ENCODE measurements around the gene WNK4.

WNK4 gene

DNA sequence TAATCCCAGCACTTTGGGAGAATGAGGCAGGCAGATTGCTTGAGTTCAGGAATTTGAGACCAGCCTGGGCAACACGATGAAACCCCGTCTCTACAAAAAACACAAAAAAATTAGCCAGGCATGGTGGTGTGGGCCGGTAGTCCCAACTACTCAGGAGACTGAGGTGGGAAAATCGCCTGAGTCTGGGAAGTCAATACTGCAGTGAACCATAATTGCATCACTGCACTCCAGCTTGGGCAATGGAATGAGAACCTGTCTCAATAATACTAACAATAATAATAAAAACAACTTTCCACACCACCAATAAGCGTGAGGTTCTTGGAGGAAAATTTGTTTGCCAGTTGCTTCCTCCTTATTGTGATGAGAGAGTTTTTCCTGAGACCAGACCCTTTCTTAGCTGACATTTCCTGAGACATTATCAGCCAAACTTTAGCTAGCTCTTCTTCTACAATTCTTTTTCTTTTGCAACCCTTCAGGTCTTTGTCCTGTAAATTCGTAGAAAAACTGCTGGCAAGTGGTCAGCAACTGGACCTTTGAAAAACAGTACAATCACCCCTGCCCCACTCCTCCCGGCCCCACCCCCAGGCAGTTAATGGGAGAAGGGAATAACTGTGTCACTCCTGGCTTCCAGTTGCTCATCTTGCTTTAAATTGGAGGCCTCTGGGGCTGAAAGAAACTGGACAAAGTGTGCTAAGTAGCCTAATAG, 32.1 kb upstream of the WNK4 start:
- H3K4me3 ChIP-seq (ENCODE audit: low read length), result no peak overlapping the region
- TF ChIP-seq, protein P1, sequence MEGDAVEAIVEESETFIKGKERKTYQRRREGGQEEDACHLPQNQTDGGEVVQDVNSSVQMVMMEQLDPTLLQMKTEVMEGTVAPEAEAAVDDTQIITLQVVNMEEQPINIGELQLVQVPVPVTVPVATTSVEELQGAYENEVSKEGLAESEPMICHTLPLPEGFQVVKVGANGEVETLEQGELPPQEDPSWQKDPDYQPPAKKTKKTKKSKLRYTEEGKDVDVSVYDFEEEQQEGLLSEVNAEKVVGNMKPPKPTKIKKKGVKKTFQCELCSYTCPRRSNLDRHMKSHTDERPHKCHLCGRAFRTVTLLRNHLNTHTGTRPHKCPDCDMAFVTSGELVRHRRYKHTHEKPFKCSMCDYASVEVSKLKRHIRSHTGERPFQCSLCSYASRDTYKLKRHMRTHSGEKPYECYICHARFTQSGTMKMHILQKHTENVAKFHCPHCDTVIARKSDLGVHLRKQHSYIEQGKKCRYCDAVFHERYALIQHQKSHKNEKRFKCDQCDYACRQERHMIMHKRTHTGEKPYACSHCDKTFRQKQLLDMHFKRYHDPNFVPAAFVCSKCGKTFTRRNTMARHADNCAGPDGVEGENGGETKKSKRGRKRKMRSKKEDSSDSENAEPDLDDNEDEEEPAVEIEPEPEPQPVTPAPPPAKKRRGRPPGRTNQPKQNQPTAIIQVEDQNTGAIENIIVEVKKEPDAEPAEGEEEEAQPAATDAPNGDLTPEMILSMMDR (conservative IDR thresholded peaks at IDR 0.05; ENCODE audit: low read depth, low read length), result no peak
- no peak for DNase-seq (ENCODE audit: low read depth)

DNA sequence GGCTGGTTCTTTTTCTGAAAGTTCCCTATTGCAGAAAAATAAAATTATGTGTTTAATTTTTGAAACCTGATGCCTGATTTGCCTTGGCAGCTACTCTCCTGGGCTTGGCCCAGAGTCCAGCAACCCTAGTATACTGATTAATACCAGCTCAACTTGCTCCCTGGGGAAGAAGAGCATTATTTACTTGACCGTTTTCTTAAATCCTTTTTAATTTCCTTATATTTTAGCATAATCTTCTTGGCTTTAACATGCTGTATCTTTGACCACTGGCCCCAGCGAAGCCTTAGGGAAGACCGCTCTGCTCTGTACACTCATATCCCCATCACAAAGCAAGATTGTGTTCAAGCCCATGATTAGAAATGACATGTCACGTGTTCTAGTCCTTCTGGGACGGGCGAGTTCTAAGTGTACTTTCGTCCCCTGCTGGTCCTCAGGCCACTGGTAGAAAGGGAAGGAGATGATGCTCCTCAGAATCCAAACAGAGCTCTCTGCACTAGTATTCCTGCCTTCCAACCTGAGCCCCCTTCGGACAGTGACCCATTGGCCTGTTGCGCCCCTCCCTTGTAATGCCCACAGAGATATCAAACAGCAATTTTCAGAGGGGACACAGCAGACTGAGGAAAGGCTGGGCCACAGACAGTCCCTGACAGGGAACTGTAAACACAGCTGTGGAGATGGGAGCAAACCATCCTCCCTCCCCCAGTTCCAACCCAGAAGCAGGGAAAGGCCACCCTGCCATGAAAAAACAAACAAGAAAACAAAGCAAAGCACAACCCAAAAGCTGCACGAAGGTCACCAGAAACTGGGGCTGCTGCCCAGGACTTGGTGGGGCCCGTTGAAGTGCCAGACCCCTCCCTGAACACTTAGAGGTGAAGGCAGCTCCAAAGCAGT, 31.3 kb upstream of the WNK4 start:
- no peak for DNase-seq (ENCODE audit: low read depth)

DNA sequence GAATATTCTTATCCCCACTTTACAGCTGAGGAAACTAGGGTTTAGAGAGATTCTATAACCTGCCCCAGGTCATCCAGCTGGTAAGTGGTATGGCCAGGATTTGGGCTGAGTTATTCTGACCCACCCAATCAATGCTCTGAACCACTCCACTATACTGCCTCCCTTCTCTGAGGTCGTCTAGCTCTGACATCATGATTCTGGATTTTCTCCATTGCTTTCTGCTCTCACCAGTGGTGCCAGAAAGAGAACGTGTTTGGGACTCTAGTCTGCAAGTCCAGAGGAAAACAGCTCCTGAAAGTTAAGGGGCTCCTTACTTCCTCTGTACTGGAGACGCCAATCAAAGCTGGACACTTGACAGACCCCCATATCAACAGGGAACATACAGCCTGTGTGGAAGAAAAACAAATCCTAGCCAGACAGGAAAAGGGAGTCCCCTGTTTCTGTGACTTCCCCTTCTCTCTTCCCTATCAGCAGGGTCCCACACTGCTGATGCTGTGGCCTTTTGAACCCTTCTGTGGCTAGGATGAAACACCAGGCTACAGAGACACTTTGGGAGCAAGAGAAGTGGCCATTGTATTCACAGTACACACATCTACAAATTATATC, 29.6 kb upstream of the WNK4 start:
- no peak overlapping the region for H3K4me3 ChIP-seq (ENCODE audit: low read length)
- DNase-seq (ENCODE audit: low read depth), result no peak
- TF ChIP-seq, protein P1 (conservative IDR thresholded peaks at IDR 0.05; ENCODE audit: low read depth, low read length), result no peak

More for the DNA sequence above, 31.3 kb upstream of the WNK4 start:
- TF ChIP-seq, protein P1 (conservative IDR thresholded peaks at IDR 0.05; ENCODE audit: low read depth, low read length), result no peak
- no peak overlapping the region for H3K4me3 ChIP-seq (ENCODE audit: low read length)

DNA sequence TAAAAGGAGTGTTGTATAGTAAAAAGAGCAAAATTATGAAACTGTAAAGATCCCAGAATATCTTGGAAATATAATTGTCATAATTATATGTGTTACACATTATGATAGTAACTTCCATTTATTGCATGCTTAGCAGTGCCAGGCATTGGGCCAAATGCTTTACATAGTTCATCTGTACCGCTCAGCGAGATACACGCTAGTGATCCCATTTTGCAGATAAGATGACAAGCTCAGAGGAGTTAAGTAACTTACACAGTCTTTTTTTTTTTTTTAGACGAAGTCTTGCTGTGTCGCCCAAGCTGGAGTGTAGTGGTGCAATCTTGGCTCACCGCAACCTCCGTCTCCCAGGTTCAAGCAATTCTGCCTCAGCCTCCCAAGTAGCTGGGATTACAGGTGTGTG, 28.8 kb upstream of the WNK4 start:
- no peak for DNase-seq (ENCODE audit: low read depth)
- no peak overlapping the region for H3K4me3 ChIP-seq (ENCODE audit: low read length)
- TF ChIP-seq, protein P1 (conservative IDR thresholded peaks at IDR 0.05; ENCODE audit: low read depth, low read length), result no peak

DNA sequence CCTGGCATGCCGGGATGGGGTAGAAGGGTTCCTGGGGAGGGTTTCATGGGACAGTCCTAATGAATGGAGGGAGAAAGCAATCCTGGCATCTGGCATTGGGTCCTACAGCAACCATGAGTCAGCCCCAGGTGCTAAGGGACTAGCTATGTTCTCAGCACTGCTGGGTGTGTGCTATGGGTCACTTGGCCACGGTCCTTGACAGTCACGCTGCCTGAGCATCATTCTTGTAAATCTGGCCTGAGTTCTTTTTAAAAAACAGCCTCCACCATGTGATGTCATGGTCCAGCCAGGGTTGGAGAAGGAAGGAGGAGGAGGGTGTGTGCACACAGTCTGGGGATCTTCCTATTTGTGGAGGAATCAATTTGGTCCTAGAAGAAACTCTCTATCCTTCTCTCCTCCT, 25.6 kb upstream of the WNK4 start:
- TF ChIP-seq, protein P1 (conservative IDR thresholded peaks at IDR 0.05; ENCODE audit: low read depth, low read length), result no peak
- no peak for DNase-seq (ENCODE audit: low read depth)

DNA sequence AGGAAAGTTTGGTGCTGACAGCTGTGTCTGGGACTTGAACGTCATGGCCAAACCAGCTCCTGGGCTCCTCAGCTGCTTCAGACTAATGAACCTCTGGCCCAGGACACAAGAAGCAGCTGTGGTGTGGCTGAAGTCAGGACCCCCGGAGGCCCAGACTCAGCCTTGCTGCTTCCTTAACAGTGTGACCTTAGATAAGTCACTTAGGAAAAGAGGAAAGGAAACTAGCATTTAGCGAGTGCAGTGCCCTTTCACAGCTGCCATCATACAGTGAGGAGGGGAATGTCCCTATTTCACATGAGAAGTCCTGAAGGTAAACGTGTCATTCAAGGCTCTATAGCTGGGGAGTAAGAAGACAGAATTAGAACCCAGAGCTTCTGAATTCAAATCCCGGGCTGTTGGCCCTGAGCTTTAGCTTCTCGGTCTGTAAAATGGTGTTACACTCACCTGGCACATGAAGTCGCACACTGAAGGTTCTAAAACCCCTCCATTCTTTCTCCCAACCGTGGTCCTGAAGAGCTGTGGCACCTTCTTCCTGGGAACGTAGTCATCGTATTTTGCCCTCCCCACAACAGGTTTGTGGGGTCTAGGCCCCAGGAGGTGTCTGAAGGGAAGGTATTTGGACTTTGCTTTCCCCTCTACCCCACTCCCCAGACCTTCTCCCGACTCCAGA, 20.3 kb upstream of the WNK4 start:
- H3K4me3 ChIP-seq (ENCODE audit: low read length), result peak overlapping the region; percentile 30
- TF ChIP-seq, protein P1 (conservative IDR thresholded peaks at IDR 0.05; ENCODE audit: low read depth, low read length), result no peak
- DNase-seq (ENCODE audit: low read depth), result no peak

More for the DNA sequence above, 25.6 kb upstream of the WNK4 start:
- no peak overlapping the region for H3K4me3 ChIP-seq (ENCODE audit: low read length)
